ENCODE data around the gene FAM118B. TPM values are rescaled to one million over a fixed set of nuclear protein-coding genes. Genes with fewer than 3 reads are reported as not detected.

Gene FAM118B
- total RNA-seq, 2 experiments from 2014 or later = 5.6 to 6.3 TPM

DNA sequence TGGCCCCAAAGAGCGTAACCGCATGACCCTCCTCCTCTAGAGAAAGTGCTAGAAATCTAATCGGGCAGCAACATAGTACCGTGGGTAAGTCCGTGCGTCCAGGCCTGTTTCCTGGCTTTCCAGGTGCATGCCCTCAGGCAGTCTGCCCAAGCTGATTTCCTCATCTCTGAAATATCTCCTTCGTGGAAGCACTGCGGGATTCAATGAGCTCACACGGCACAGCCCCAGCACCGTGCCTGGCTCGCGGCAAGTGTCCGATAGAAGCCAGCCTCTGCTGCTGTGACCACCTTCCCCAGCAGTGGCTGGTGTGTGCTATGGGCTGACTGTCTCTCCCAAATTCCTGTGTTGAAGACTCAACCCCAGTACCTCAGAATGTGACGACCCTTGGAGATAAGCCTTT, 20.8 kb upstream of the FAM118B start:
- CTCF ChIA-PET = interaction anchor here (1.1 kb wide), 1 partner anchor 267 kb away, joined by 4 read pairs; no protein-coding TSS in a partner anchor
- Mint-ChIP-seq H3K9me3 (no peaks in the 10 kb centered on the region), H3K27me3 (ENCODE audit: low read depth) (no peaks in the 10 kb centered on the region), H3K27ac (no peak overlapping the region), H3K4me3 (no peak overlapping the region), H3K36me3 (ENCODE audit: low read depth) (peaks cover 17% of the 10 kb centered on the region), H3K4me1 (ENCODE audit: low read depth) (no peaks in the 10 kb centered on the region)
- intact Hi-C loops (cut with micrococcal nuclease) = loop anchor here (5.0 kb wide), 1 partner anchor 68 kb away; no protein-coding TSS in a partner anchor
- DNase-seq = no peak

DNA sequence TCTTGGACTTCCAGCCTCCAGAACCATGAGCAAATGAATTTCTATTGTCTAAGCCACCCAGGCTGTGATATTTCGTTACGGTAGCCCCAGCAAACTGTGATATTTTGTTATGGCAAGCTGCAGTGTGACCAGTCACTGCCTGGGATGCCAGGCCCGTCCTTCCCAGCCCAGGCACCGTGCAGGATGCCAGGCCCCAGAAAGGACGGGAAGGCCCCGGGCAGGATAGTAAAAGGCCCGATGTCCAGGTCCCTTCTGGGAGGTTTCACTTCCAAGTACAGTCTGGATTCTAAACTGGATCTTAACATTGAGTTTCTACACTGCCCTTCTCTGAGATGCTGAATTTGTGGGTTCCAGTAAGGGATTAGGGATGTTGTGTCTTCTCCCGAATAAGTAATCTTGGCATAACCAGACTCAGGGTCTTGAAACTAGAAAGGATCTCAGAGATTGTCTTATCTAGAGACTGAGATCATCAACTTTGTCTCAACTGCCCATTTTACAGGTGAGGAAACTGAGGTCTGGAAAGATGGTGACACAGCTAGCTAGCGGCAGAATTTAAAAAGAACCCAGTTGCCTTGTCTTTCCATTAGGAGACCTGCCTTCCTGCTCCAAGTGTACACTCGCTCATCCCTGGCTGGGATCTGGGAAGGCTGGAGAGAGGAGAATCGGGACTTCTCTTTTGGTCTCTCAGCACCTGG, 20.1 kb upstream of the FAM118B start:
- CTCF ChIA-PET = interaction anchor here (1.1 kb wide), 1 partner anchor 268 kb away, joined by 4 read pairs; no protein-coding TSS in a partner anchor
- Mint-ChIP-seq H3K9me3 (no peaks in the 10 kb centered on the region), H3K27ac (no peak overlapping the region), H3K4me1 (ENCODE audit: low read depth) (no peaks in the 10 kb centered on the region), H3K27me3 (ENCODE audit: low read depth) (no peaks in the 10 kb centered on the region), H3K36me3 (ENCODE audit: low read depth) (peaks cover 21% of the 10 kb centered on the region), H3K4me3 (no peak overlapping the region)
- no peak for DNase-seq
- intact Hi-C loops (cut with micrococcal nuclease) = loop anchor here (5.0 kb wide), 1 partner anchor 69 kb away; no protein-coding TSS in a partner anchor

DNA sequence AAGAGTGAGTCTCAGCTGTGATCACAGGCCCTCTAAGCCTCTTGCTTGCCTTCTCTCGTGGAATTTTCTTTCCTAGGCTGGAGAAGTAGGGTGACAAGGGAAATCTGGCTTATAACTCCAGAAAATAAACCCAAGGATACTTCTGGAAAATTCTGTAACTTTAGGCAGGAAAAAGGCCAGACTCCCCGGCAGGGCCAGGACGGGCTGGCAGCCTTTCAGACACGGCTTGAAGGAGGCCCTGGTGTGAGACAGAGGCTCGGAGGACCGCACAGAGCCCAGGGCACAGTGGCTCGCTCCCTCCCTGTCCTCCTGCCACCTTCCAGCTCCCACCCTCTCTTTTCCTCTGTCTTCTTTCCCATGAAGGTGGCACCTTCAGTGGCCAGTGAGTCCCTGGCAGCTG, 19.2 kb upstream of the FAM118B start:
- intact Hi-C loops (cut with micrococcal nuclease) = loop anchor here (5.0 kb wide), 1 partner anchor 70 kb away; no protein-coding TSS in a partner anchor
- Mint-ChIP-seq H3K27ac (no peak overlapping the region), H3K4me3 (no peak overlapping the region), H3K36me3 (ENCODE audit: low read depth) (peaks cover 29% of the 10 kb centered on the region), H3K27me3 (ENCODE audit: low read depth) (no peaks in the 10 kb centered on the region), H3K9me3 (peaks cover 1% of the 10 kb centered on the region), H3K4me1 (ENCODE audit: low read depth) (no peaks in the 10 kb centered on the region)
- CTCF ChIA-PET = interaction anchor here (1.1 to 1.8 kb wide), 2 partner anchors 256 to 264 kb away, joined by 3 read pairs; no protein-coding TSS in a partner anchor
- no peak for DNase-seq

DNA sequence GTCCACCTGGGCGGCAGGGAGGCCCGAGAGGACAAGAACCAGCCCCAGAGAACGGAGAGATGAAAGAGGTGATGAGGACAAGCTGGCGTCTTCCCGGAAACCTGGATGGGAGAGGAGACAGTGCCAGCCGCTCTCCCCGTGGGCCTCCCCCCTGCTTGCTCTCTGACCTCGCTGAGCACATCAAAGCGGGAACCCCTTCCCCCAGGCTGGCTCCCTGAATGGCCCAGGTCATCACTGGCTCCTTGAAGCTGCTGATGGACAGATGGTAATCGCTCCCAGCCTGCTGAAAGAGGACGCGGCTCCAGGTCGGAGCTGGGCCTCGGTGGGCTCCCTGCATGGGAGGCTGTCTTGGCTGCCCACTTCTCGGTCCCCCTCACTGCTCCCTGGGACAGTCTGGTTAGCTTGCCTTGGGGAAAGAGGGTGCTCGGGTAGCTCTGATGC, 18.5 kb upstream of the FAM118B start:
- peaks cover 36% of the 10 kb centered on the region for H3K36me3 Mint-ChIP-seq (ENCODE audit: low read depth)
- H3K9me3 Mint-ChIP-seq = peaks cover 3% of the 10 kb centered on the region
- CTCF ChIA-PET = interaction anchor here (0.8 to 1.9 kb wide), 18 partner anchors 9 to 863 kb away, joined by 3 to 24 read pairs (median 4); no protein-coding TSS in a partner anchor

DNA sequence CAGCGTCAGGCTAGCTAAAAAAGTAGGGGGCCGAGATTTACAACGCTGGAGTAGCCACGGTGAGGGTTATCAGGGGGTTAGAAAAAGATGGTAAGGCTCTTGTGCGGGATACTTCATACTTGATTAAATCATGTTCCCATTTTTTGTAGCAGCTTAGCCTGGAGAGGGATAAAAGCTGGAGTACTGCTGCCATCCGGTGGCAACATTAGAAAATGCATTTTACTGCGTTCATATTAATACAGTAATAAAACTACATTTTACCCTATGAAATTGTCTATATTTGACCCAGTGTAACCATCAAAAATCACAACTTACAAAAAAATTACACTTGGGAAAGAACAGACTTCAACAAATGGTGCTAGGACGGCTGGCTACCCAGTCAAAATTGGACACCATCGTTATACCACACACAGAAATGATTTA, 17.4 kb upstream of the FAM118B start:
- CTCF ChIA-PET = interaction anchor here (0.6 to 1.9 kb wide), 19 partner anchors 10 to 864 kb away, joined by 3 to 24 read pairs (median 4); partner anchors contain the start of genes FAM118B and RPUSD4
- H3K27me3 Mint-ChIP-seq (ENCODE audit: low read depth) = no peaks in the 10 kb centered on the region
- peak; percentile 63 for DNase-seq
- intact Hi-C loops (cut with micrococcal nuclease) = loop anchor here (1.0 to 5.0 kb wide), 3 partner anchors 72 to 271 kb away; no protein-coding TSS in a partner anchor
- peaks cover 3% of the 10 kb centered on the region for H3K9me3 Mint-ChIP-seq
- no peaks in the 10 kb centered on the region for H3K4me1 Mint-ChIP-seq (ENCODE audit: low read depth)
- H3K4me3 Mint-ChIP-seq = no peak overlapping the region
- H3K36me3 Mint-ChIP-seq (ENCODE audit: low read depth) = peaks cover 39% of the 10 kb centered on the region
- H3K27ac Mint-ChIP-seq = no peak overlapping the region

More for the DNA sequence above, 18.5 kb upstream of the FAM118B start:
- no peak overlapping the region for H3K4me3 Mint-ChIP-seq
- DNase-seq = no peak
- H3K27ac Mint-ChIP-seq = no peak overlapping the region
- intact Hi-C loops (cut with micrococcal nuclease) = loop anchor here (5.0 kb wide), 1 partner anchor 71 kb away; no protein-coding TSS in a partner anchor
- no peaks in the 10 kb centered on the region for H3K4me1 Mint-ChIP-seq (ENCODE audit: low read depth)
- H3K27me3 Mint-ChIP-seq (ENCODE audit: low read depth) = no peaks in the 10 kb centered on the region

DNA sequence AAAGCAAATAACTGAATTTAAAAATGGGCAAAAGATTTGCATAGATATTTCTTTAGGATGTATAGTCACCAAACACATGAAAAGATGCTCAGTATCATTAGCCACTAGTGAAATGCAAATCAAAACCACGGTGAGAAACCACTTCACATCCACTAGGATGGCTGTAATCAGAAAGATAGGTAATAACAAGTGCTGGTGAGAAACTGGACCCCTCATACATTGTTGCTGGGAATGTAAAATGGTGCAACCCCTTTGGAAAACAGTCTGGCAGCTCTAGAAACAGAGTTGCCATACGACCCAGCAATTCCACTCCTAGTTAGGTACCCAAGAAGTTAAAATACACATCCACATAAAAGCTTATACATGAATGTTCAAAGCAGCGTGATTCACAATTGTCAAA, 16.5 kb upstream of the FAM118B start:
- intact Hi-C loops (cut with micrococcal nuclease) = no loop called here
- no peak for DNase-seq
- H3K4me1 Mint-ChIP-seq (ENCODE audit: low read depth) = no peaks in the 10 kb centered on the region
- H3K9me3 Mint-ChIP-seq = peaks cover 3% of the 10 kb centered on the region
- CTCF ChIA-PET = no interaction called here
- no peak overlapping the region for H3K27ac Mint-ChIP-seq
- H3K4me3 Mint-ChIP-seq = no peak overlapping the region
- H3K27me3 Mint-ChIP-seq (ENCODE audit: low read depth) = no peaks in the 10 kb centered on the region
- peaks cover 45% of the 10 kb centered on the region for H3K36me3 Mint-ChIP-seq (ENCODE audit: low read depth)

DNA sequence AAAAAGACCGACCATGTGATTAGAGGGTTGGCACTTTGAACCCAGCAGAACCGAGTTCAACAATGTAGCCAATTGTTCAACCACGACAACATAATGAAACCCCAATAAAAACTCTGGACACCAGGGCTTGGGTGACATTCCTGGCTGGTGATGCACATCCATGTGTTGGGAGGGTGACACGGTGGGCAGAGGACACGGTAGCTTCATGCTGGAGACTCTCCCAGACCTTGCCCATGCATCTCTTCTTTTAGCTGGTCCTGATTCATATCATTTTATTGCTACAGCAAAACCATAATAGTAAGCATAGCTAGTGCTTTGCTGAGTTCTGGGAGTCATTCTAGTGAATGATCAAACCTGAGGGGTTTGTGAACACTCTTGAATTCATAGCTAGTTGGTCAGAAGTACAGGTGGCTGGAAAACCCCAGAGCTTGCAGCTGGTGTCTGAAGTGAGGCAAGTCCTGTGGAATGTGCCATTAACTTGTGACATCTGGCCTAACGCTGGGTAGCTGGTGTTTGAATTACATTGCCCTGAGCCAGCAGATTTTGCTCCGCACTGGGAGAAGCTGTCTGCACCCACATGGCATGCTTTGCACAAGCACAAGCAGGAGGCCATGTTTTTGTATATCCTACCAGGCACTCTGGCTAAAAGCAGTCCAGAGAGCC, 14.2 kb upstream of the FAM118B start:
- intact Hi-C loops (cut with micrococcal nuclease) = no loop called here
- peaks cover 50% of the 10 kb centered on the region for H3K36me3 Mint-ChIP-seq (ENCODE audit: low read depth)
- H3K4me1 Mint-ChIP-seq (ENCODE audit: low read depth) = no peaks in the 10 kb centered on the region
- no peak for DNase-seq
- H3K27me3 Mint-ChIP-seq (ENCODE audit: low read depth) = no peaks in the 10 kb centered on the region
- CTCF ChIA-PET = interaction anchor here (1.1 kb wide), 1 partner anchor 14 kb away, joined by 3 read pairs; no protein-coding TSS in a partner anchor
- peaks cover 3% of the 10 kb centered on the region for H3K9me3 Mint-ChIP-seq
- H3K4me3 Mint-ChIP-seq = no peak overlapping the region
- no peak overlapping the region for H3K27ac Mint-ChIP-seq

DNA sequence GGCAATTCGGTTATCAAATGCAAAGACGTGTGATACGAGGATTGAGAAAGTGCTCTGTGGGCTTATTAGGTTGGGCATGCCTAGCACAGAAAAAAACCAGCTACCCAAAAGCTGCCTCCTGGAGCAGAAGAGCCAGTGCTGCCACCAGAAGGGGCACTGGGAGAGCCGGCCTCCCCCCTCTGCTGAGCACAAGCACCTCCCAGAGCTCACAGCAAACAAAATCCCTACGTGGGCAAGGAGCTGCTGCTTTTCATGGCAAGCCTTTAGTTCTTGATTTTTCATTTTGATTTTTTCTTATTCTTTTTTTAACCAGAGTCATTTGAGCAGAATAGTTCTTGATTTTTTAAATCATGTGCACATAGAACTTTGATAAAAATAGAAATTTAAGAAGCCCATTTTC, 12.9 kb upstream of the FAM118B start:
- CTCF ChIA-PET = interaction anchor here (0.7 to 0.8 kb wide), 2 partner anchors 181 to 258 kb away, joined by 3 to 4 read pairs; no protein-coding TSS in a partner anchor
- no peak overlapping the region for H3K4me3 Mint-ChIP-seq
- no peaks in the 10 kb centered on the region for H3K4me1 Mint-ChIP-seq (ENCODE audit: low read depth)
- no peak for DNase-seq
- intact Hi-C loops (cut with micrococcal nuclease) = no loop called here
- no peak overlapping the region for H3K27ac Mint-ChIP-seq
- H3K27me3 Mint-ChIP-seq (ENCODE audit: low read depth) = no peaks in the 10 kb centered on the region
- peaks cover 3% of the 10 kb centered on the region for H3K9me3 Mint-ChIP-seq
- peaks cover 52% of the 10 kb centered on the region for H3K36me3 Mint-ChIP-seq (ENCODE audit: low read depth)

DNA sequence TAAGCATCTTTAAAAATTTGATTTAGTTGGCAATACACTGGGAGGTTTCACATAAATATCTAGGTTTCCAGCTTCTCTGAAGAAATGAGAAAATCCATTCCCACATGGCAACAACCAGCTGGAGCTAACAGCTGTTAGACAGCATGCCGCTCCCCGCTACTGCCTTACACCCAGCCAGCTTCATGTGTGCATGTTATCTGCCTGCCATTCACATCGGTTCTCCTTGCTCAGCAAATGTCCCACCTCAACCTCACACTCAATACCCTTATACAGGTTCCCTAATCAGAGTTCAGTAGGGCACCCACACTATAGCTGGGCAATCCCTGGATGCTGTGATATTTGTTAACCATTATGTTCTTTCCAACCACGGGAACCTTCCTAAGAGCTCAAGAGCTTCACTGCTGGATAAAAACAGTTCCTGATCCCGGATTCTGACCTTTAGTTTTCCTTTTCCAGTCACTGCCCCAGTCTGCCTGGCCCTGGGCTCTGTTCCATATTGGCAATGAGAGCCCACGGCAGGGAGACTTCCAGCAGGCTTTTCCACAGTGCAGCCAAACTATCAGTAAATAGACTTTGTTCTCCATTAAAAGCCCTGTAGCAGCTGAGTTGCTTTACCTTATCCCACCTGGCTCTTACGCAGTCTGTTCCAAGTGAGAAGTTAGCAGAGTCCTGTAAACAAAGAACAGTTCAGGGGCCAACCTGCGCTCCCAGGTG, 8.8 kb upstream of the FAM118B start:
- H3K27ac Mint-ChIP-seq = no peak overlapping the region
- intact Hi-C loops (cut with micrococcal nuclease) = no loop called here
- CTCF ChIA-PET = interaction anchor here (0.5 to 0.7 kb wide), 2 partner anchors 45 to 281 kb away, joined by 3 to 4 read pairs; no protein-coding TSS in a partner anchor
- H3K4me1 Mint-ChIP-seq (ENCODE audit: low read depth) = no peaks in the 10 kb centered on the region
- H3K27me3 Mint-ChIP-seq (ENCODE audit: low read depth) = no peaks in the 10 kb centered on the region
- no peaks in the 10 kb centered on the region for H3K9me3 Mint-ChIP-seq
- no peak overlapping the region for H3K4me3 Mint-ChIP-seq
- peaks cover 50% of the 10 kb centered on the region for H3K36me3 Mint-ChIP-seq (ENCODE audit: low read depth)
- no peak for DNase-seq

DNA sequence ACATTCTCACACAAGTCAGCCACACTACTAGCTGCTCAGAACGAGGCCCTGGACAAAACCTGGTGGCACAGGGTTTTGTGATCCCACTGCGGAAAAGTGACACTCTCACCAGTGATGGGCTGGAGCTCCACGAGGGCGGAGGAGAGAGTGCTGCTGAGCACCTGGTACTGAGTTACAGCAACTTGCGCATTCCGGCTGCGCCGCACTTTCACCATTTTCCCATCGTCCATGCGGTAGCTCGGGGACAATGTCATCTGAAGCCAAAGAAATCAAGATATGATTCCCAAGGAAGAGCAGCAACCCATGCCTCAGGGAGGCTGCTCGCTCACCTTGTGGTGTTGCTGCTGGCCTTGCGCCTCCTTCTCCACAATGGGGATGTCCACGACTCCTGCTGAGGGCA, 6.2 kb upstream of the FAM118B start:
- Mint-ChIP-seq H3K27ac (no peak overlapping the region), H3K36me3 (ENCODE audit: low read depth) (peaks cover 40% of the 10 kb centered on the region), H3K9me3 (no peaks in the 10 kb centered on the region), H3K4me1 (ENCODE audit: low read depth) (peaks cover 10% of the 10 kb centered on the region), H3K27me3 (ENCODE audit: low read depth) (no peaks in the 10 kb centered on the region), H3K4me3 (no peak overlapping the region)
- no peak for DNase-seq
- intact Hi-C loops (cut with micrococcal nuclease) = no loop called here
- CTCF ChIA-PET = no interaction called here

DNA sequence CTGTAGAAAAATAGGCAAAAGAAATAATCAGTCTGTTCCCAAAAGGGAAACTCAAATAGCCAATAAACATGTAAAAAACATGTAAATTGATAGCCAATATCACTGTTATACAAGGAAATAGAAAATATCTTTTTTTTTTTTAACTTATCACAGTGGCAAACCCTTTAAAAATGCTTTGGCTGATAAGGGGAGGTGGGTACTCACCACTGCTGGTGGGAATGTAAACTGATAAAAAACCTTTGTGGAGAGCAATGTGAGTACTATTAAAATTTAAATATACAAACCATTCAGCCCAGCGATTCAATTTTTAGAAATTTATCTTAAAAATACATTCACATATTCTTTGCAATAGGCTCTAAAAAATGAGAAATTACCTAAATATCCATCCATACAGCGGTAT, 3.7 kb upstream of the FAM118B start:
- intact Hi-C loops (cut with micrococcal nuclease) = no loop called here
- H3K4me1 Mint-ChIP-seq (ENCODE audit: low read depth) = peaks cover 26% of the 10 kb centered on the region
- H3K9me3 Mint-ChIP-seq = no peaks in the 10 kb centered on the region
- no peak overlapping the region for H3K27ac Mint-ChIP-seq
- CTCF ChIA-PET = no interaction called here
- peaks cover 29% of the 10 kb centered on the region for H3K36me3 Mint-ChIP-seq (ENCODE audit: low read depth)
- H3K27me3 Mint-ChIP-seq (ENCODE audit: low read depth) = no peaks in the 10 kb centered on the region
- DNase-seq = no peak
- H3K4me3 Mint-ChIP-seq = no peak overlapping the region

DNA sequence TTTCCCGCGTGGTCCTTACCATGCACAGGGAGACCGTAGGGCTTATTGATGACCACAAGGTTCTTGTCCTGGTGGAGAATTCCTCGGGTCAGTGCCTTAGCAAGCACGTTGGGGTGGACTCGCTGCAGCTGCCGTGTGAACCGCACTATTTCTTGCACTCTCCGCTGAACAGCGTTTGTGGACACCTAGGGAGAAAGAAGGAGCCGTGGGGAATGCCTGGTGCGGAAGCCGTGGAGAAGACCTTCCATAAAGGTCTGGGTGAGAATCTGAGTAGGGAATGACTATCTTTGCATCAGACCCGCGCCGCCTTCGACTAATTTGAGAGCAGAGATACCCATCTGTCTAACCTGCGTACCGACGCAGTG, 729 bp upstream of the FAM118B start:
- Mint-ChIP-seq H3K9me3 (no peaks in the 10 kb centered on the region), H3K27ac (peak overlapping the region; percentile 86), H3K27me3 (ENCODE audit: low read depth) (no peaks in the 10 kb centered on the region), H3K36me3 (ENCODE audit: low read depth) (peaks cover 10% of the 10 kb centered on the region), H3K4me3 (peak overlapping the region; percentile 94), H3K4me1 (ENCODE audit: low read depth) (peaks cover 29% of the 10 kb centered on the region)
- CTCF ChIA-PET = interaction anchor here (0.8 kb wide), 1 partner anchor 13 kb away, joined by 3 read pairs; no protein-coding TSS in a partner anchor
- intact Hi-C loops (cut with micrococcal nuclease) = loop anchor here (1.0 to 10.0 kb wide), 11 partner anchors 58 to 619 kb away; partner anchors contain the start of genes CHEK1, DCPS, FOXRED1 and HYLS1
- DNase-seq = no peak
